Gastroesophageal sphincter (tissue), 3 donors: ENCODE data around the gene GGTLC2.
"Not testable (repeated sequence)": the region's sequence is repeated elsewhere in the genome, so short reads cannot be mapped to it uniquely, and the experiment has no call there.

Experiments
- EP300 ChIP-seq: sonication (generic); formaldehyde crosslinking; IDR thresholded peaks from one replicate; pipeline ENCODE4 v1.6.1; 2017; ENCODE audit warnings: antibody characterized with exemption, mild to moderate bottlenecking
- POLR2A ChIP-seq, 2 donors: fragments of 450-650 bp; IDR thresholded peaks; one replicate each; pipeline ENCODE4 v1.6.1; 2017; ENCODE audit warnings: antibody characterized with exemption in 2 of 2, mild to moderate bottlenecking in 2 of 2, moderate library complexity in 1 of 2
- POLR2AphosphoS5 ChIP-seq: sonication (generic); formaldehyde crosslinking; IDR thresholded peaks from one replicate; pipeline ENCODE4 v1.6.1; 2017; ENCODE audit warnings: antibody characterized with exemption
- TF ChIP-seq, protein P1 (sequence below), 4 experiments: fragments of 200-600 bp in 2 of 4; fragments of 450-650 bp in 2 of 4; sonication (generic) in 1 of 4; IDR thresholded peaks; one replicate each; pipeline ENCODE4 v1.5.1; 2017 to 2019; ENCODE audit warnings: antibody characterized with exemption in 4 of 4, mild to moderate bottlenecking in 2 of 4, moderate library complexity in 2 of 4

- TF ChIP-seq POLR2A (IDR thresholded peaks at IDR 0.05); EP300; POLR2AphosphoS5: not testable (repeated sequence)
- TF ChIP-seq, protein P1, sequence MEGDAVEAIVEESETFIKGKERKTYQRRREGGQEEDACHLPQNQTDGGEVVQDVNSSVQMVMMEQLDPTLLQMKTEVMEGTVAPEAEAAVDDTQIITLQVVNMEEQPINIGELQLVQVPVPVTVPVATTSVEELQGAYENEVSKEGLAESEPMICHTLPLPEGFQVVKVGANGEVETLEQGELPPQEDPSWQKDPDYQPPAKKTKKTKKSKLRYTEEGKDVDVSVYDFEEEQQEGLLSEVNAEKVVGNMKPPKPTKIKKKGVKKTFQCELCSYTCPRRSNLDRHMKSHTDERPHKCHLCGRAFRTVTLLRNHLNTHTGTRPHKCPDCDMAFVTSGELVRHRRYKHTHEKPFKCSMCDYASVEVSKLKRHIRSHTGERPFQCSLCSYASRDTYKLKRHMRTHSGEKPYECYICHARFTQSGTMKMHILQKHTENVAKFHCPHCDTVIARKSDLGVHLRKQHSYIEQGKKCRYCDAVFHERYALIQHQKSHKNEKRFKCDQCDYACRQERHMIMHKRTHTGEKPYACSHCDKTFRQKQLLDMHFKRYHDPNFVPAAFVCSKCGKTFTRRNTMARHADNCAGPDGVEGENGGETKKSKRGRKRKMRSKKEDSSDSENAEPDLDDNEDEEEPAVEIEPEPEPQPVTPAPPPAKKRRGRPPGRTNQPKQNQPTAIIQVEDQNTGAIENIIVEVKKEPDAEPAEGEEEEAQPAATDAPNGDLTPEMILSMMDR (IDR thresholded peaks at IDR 0.05) = not testable (repeated sequence)
Observed at GRCh38 chr22:22608022-22608421, 36.4 kb upstream of the GGTLC2 start.
